Liver (tissue), 9 donors: ENCODE data around the gene LY86. TPM values are rescaled to one million over a fixed set of nuclear protein-coding genes. Genes with fewer than 3 reads are reported as not detected.

Experiments
- DNase-seq: peaks from one replicate; pipeline ENCODE4 v3.0.0-alpha.2; 2017; ENCODE audit warnings: low spot score
- H3K27ac ChIP-seq, 2 donors: one replicate each; pipeline ENCODE4 v1.7.0; 2013; ENCODE audit warnings: inconsistent platforms in 2 of 2, low read length in 2 of 2, control low read depth in 1 of 2, low read depth in 1 of 2, mild to moderate bottlenecking in 1 of 2
- H3K27me3 ChIP-seq, 4 donors: one replicate each; pipeline versions ENCODE4 v1.6.1 to v1.7.0; 2013; ENCODE audit warnings: low read length in 3 of 4, inconsistent platforms in 1 of 4, mild to moderate bottlenecking in 1 of 4, moderate library complexity in 1 of 4; ENCODE audit not compliant: control insufficient read depth in 4 of 4, insufficient read depth in 4 of 4
- H3K36me3 ChIP-seq, 4 donors: one replicate each; pipeline versions ENCODE4 v1.6.1 to v1.7.0; 2013; ENCODE audit warnings: low read length in 3 of 4, mild to moderate bottlenecking in 3 of 4, low read depth in 1 of 4, moderate library complexity in 1 of 4; ENCODE audit not compliant: control insufficient read depth in 4 of 4, insufficient read depth in 3 of 4
- H3K4me1 ChIP-seq, 4 donors: one replicate each; pipeline versions ENCODE4 v1.6.1 to v1.7.0; 2013; ENCODE audit warnings: low read length in 3 of 4, mild to moderate bottlenecking in 3 of 4, moderate library complexity in 1 of 4; ENCODE audit not compliant: control insufficient read depth in 4 of 4, insufficient read depth in 4 of 4
- H3K4me3 ChIP-seq, 3 donors: one replicate each; pipeline versions ENCODE4 v1.6.1 to v1.7.0; 2013; ENCODE audit warnings: low read length in 3 of 3, control low read depth in 1 of 3, low read depth in 1 of 3, mild to moderate bottlenecking in 1 of 3
- H3K9ac ChIP-seq, 2 donors: one replicate each; pipeline ENCODE4 v1.7.0; 2013; ENCODE audit warnings: low read length in 2 of 2, mild to moderate bottlenecking in 2 of 2, moderate library complexity in 2 of 2, control low read depth in 1 of 2, low read depth in 1 of 2
- H3K9me3 ChIP-seq, 4 donors: one replicate each; pipeline versions ENCODE4 v1.6.1 to v1.7.0; 2013; ENCODE audit warnings: low read length in 3 of 4; ENCODE audit not compliant: control insufficient read depth in 4 of 4
- ATF3 ChIP-seq: IDR thresholded peaks from 2 replicates; pipeline ENCODE4 v1.6.1; 2016; ENCODE audit warnings: antibody characterized with exemption
- CTCF ChIP-seq: fragments of 150-350 bp; IDR thresholded peaks from 2 replicates; pipeline ENCODE4 v1.5.1; 2017; ENCODE audit warnings: improper control_type of control experiment, low read depth, low read length; ENCODE audit not compliant: missing input control
- EGR1 ChIP-seq, 2 donors: IDR thresholded peaks; 2 replicates each; pipeline ENCODE4 v1.6.1; 2016 to 2018; ENCODE audit warnings: antibody characterized with exemption in 2 of 2, low read depth in 2 of 2
- GABPA ChIP-seq, 2 donors: IDR thresholded peaks in 1 of 2; conservative IDR thresholded peaks in 1 of 2; 2 replicates each; pipeline ENCODE4 v1.6.1; 2016; ENCODE audit warnings: antibody characterized with exemption in 2 of 2, mild to moderate bottlenecking in 1 of 2, moderate library complexity in 1 of 2
- HNF4A ChIP-seq, 2 donors: conservative IDR thresholded peaks; 2 replicates each; pipeline ENCODE4 v1.6.1; 2016; ENCODE audit warnings: antibody characterized with exemption in 2 of 2, mild to moderate bottlenecking in 2 of 2
- HNF4G ChIP-seq: IDR thresholded peaks from 2 replicates; pipeline ENCODE4 v1.6.1; 2016; ENCODE audit warnings: antibody characterized with exemption
- JUND ChIP-seq, 2 donors: IDR thresholded peaks; 2 replicates each; pipeline ENCODE4 v1.6.1; 2016; ENCODE audit warnings: antibody characterized with exemption in 2 of 2
- MAX ChIP-seq: IDR thresholded peaks from 2 replicates; pipeline ENCODE4 v1.6.1; 2016; ENCODE audit warnings: antibody characterized with exemption
- RAD21 ChIP-seq, 2 donors: IDR thresholded peaks; 2 replicates each; pipeline ENCODE4 v1.6.1; 2016; ENCODE audit warnings: antibody characterized with exemption in 2 of 2, mild to moderate bottlenecking in 2 of 2
- REST ChIP-seq: IDR thresholded peaks from 2 replicates; pipeline ENCODE4 v1.6.1; 2016; ENCODE audit warnings: antibody characterized with exemption, mild to moderate bottlenecking
- RXRA ChIP-seq, 2 donors: IDR thresholded peaks; 2 replicates each; pipeline ENCODE4 v1.6.1; 2017 to 2018; ENCODE audit warnings: antibody characterized with exemption in 2 of 2, mild to moderate bottlenecking in 1 of 2
- SP1 ChIP-seq: IDR thresholded peaks from 2 replicates; pipeline ENCODE4 v1.6.1; 2018; ENCODE audit warnings: antibody characterized with exemption, mild to moderate bottlenecking
- ZBTB33 ChIP-seq: IDR thresholded peaks from 2 replicates; pipeline ENCODE4 v1.6.1; 2016; ENCODE audit warnings: antibody characterized with exemption
- WGBS: extraction: QIAGEN DNeasy Blood & Tissue Kit; methylation state at CpG from one replicate; pipeline ENCODE4 v1.1.7; 2013; 5-methylcytosine and 5-hydroxymethylcytosine counted together
- polyA plus RNA-seq, 2 donors: library from polyadenylated mRNA; stranded (reverse) in 1 of 2; unstranded in 1 of 2; fragments of 200-250 nt in 1 of 2; fragments of >200 nt in 1 of 2; fragmentation: Nextera tagmentation in 1 of 2; extraction: Ambion mirVana in 1 of 2; gene quantifications; one replicate each; pipeline versions ENCODE4 v1.2.1 to v1.2.3, GENCODE V29; 2013 to 2015
- total RNA-seq, 2 donors: library from RNA; depleted of rRNA; stranded (reverse); fragments of >200 nt; gene quantifications; one replicate each; pipeline ENCODE4 v1.2.3, GENCODE V29; 2014
- donor health status: healthy.
- donor health status: healthy.
- donor health status: healthy.
- donor health status: healthy.
- donor health status: healthy.

The LY86 gene
- total and polyA plus RNA-seq, 4 donors, result 1.4 to 7.8 (median 3.7) TPM

GRCh38 chr6:6582131-6582530, 6.4 kb upstream of the LY86 start:
- DNase-seq, result no peak
- TF ChIP-seq RXRA (IDR thresholded peaks at IDR 0.05), result no peak
- TF ChIP-seq RAD21 (IDR thresholded peaks at IDR 0.05), result no peak
- no peak for TF ChIP-seq SP1
- no peak for TF ChIP-seq GABPA (IDR thresholded peaks at IDR 0.05 in 1 of 2, conservative IDR thresholded peaks at IDR 0.05 in 1 of 2)
- TF ChIP-seq REST, result no peak
- no peak for TF ChIP-seq ATF3
- no peak for TF ChIP-seq ZBTB33
- TF ChIP-seq CTCF, result no peak
- no peak for TF ChIP-seq JUND (IDR thresholded peaks at IDR 0.05)
- TF ChIP-seq HNF4G, result no peak
- no peak for TF ChIP-seq MAX
- no peak for TF ChIP-seq EGR1 (IDR thresholded peaks at IDR 0.05; ENCODE audit: low read depth in 2 of 2)
- H3K4me3 ChIP-seq, result no peak overlapping the region

GRCh38 chr6:6583836-6584235, 4.7 kb upstream of the LY86 start:
- WGBS, result 80% methylated on average over 2 of the region's 2 CpGs
- Histone ChIP-seq H3K4me3 (no peak overlapping the region), H3K4me1 (no peaks in the 10 kb centered on the region), H3K9me3 (no peaks in the 10 kb centered on the region), H3K27me3 (no peaks in the 10 kb centered on the region), H3K9ac (no peak overlapping the region), H3K27ac (no peak overlapping the region), H3K36me3 (no peaks in the 10 kb centered on the region)
- TF ChIP-seq GABPA (IDR thresholded peaks at IDR 0.05 in 1 of 2, conservative IDR thresholded peaks at IDR 0.05 in 1 of 2) (peak; percentile 62 to 79), HNF4A (conservative IDR thresholded peaks at IDR 0.05) (no peak)
- DNase-seq, result no peak

More at GRCh38 chr6:6582131-6582530, 6.4 kb upstream of the LY86 start:
- no peaks in the 10 kb centered on the region for H3K27me3 ChIP-seq
- no peak overlapping the region for H3K9ac ChIP-seq
- H3K9me3 ChIP-seq, result no peaks in the 10 kb centered on the region
- H3K4me1 ChIP-seq, result no peaks in the 10 kb centered on the region
- WGBS, result 83% methylated on average over 1 of the region's 1 CpG
- no peak overlapping the region for H3K27ac ChIP-seq
- no peaks in the 10 kb centered on the region for H3K36me3 ChIP-seq
